GM03348 (cell line): ENCODE data around the gene IL27RA.
"Not testable (repeated sequence)": the region's sequence is repeated elsewhere in the genome, so short reads cannot be mapped to it uniquely, and the experiment has no call there.

ENCODE experiments used
- DNase-seq: peaks from one replicate; pipeline ENCODE4 v3.0.0; 2012; ENCODE audit warnings: low spot score

IL27RA gene

DNA sequence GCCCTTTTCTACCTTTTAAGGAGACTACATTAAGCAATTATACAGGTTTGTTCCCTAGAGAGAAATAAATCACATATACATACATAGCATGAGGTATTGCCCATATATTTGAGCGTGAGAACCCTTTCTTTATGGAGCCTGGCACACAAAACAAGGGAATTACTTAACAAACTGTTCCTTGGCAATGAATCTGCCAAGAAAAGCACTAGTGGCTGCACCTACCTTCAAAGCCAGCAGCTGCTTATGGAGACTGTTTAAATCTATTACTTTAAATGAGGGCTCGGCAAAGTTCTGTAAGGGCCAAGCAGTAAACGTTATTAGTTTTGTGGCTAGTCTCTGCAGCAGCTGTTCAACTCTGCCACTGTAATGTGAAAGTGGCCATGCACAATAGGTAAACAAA is 32.5 kb upstream of the IL27RA start:
- no peak for DNase-seq

DNA sequence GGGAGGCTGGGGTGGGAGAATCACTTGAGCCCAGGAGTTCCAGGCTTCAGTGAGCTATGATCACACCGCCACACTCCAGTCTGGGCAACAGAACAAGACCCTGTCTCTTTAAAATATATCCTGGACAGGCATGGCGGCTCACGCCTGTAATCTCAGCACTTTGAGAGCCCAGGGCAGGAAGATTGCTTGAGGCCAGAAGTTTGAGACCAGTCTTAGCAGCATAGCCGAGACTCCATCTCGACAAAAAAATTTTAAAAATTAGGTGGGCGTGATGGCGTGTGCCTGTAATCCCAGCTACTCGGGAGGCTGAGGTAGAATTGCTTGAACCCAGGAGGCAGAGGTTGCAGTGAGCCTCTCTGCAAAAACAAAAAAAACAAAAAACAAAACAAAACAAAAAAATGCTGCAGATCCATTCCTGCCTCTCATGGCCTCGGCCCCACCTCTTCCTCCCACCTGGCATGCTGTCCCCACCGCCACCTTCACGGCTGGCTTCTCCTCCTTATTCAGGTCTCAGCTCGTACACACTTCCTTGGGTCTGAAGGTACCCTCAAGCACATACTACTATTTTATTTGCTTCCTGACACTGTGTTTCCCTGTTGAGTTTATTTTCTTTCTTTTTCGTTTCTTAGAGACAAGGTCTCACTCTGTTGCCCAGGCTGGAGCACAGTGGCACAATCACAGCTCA is 30.7 kb upstream of the IL27RA start:
- DNase-seq, result no peak

DNA sequence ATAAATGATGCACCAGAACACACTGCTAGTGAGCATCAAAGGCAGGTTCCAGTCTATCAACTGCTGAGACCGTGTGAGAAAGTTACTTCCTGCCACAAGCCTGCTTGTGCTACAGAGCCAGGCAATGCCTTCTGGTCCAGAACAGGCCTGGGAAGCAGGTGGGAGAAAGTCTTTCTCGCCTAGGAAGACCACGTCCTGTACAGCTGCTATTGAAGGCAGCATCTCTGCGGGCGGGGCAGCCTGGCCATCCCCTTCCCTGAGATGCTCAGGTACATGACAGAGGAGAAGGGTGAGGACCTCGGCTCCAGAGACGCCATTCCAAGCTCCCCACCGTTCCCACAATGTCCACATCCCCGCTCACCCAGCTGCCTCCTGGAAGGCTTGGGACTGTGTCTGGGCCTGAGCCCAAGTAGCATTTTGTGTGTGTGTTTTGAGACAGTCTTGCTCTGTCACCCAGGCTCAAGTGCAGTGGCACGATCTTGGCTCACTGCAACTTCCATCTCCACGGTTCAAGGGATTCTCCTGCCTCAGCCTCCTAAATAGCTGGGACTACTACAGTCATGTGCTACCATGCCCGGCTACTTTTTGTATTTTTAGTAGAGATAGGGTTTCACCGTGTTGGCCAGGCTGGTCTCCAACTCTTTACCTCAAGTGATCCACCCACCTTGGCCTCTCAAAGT is 28.9 kb upstream of the IL27RA start:
- no peak for DNase-seq

DNA sequence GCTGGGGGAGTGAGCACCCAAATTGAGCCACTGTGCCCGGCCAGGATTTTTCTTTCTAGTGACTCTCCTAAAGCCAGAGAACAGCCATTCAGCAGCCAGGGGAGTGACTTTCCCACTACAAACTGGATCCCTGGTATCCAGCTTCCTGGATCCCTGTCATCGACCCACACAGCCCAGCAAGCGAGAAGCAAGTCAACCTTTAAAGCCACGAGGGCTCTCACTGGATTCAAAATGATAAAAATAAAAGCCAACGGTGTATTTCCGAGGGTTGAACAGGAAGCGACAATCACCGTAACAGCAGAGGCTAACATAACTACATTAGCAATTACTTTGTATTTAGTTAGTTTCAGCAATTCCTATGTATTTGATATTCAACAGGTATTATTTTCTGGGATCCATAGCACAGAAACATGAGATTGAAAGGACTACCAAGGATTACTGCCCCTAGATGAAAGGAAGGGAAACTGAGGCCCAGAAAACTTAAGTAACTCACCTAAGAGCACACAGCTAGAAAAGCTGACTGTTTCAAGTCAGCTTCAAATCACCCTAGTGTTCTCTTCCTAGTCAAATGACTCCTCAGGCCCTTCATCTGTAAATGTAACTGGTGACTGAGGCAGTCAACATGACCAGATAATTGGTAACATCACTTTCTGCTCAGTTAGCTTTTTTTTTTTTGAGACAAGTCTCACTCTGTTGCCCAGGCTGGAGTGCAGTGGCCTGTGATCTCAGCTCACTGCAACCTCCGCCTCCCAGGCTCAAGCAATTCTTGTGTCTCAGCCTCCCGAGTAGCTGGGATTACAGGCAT is 28.1 kb upstream of the IL27RA start:
- DNase-seq, result peak; percentile 15

DNA sequence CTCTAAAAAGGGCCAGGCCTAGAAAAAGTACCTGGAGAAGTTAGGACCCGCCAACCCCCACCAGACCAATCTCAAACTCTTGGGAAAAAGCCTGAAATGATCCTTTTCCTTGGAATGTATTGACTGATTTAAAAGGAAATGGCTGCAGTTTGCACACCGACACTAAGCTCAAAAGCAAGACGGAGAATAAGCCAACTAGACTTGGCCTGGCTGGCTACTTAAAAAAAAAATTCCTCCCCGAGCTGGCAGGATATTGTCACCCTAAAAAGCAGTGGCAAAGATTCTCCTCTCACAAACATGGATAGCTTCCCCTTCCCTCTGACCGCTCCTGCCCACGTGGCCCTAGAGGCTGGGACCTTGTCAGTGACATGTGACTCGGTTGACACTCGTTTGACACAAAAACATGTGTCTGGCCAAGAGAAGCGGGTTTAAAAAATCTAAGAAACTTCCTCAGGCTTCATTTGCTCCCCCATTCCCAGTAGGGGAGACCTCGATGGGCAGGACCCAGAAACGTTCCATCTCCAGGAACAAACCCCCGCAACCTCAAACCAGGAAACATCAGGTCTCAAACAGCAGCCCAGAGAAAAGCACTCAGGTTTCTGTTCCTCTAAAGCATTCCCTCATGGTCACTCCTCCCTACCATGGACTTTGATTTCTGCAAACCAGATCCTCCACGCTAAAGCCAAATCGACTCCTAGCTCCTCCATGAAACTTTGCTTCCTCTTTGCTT is 26.8 kb upstream of the IL27RA start:
- peak; percentile 22 for DNase-seq

DNA sequence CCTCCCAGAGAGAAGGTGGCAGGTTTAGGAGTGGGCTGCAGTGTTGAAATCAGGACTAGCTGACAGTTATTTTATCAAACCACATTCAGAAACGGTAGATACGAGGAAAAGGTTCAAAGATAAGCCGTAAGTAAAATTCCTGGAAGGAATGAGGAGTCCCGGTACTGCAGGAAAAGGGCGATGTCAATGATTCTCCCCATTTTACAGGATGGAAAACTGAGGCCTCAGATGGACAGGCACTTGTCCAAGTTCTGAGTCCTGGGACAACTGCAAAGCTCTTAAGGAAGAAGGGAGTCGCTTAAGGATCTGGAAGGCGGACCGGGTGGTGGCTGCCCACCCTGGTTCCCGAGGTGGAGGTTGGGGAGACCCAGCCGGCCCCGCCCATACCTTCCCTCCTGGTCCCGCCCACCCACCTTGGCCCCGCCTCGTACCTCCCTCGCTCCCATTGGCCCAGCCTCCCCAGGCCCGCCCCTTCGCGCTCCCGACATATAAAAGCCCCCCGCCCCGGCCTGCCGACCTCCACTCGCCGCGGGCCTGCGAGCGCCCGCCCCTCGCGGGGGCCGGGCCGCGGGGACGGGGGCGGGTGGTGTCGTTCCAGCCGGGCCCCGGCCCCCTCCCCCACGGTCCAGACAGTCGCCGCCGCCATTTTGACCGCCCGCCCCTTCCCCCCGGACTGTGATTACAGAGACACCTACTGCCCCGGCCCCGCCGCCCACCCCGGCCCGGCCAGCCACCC is 26.0 kb upstream of the IL27RA start:
- peak; percentile 91 for DNase-seq

DNA sequence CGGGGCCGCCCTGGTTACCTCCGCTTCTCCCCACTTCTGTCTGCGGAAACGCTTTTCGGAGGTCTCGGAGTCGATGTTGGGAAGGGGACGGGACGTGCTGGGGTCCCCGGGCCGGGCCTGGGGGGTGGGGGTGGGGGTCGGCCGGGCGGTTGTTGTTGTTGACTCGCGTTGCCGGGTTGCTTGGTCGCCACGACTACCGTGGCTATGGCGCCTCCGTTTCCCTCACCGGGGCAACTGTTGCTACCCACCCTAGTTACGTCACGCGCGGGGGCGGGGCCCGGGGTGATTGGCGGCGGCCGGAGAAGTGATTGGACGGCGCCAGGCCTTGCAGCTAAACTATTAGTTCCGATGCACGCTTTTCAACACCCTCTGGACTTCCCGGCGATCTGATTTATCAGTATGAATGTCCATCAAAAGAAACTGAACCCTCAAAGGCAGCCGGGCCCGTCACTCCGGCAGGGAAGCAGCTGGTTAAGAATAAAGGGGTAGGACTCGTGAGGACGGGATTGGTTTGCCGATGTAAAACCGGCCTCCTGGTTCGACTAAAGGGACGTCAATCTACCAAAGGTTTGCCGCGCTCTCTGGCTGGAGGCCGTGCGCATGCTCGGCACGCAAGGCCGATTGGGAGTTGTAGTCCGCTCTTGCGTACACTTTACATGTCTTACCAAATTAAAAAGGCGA is 25.3 kb upstream of the IL27RA start, which contains the start of gene RFX1:
Gene RFX1, minus strand, starts transcription at position 236 of the 681 bp plus-strand sequence. CDS start 12,477 bp downstream, outside the sequence.
- peak; percentile 95 for DNase-seq

DNA sequence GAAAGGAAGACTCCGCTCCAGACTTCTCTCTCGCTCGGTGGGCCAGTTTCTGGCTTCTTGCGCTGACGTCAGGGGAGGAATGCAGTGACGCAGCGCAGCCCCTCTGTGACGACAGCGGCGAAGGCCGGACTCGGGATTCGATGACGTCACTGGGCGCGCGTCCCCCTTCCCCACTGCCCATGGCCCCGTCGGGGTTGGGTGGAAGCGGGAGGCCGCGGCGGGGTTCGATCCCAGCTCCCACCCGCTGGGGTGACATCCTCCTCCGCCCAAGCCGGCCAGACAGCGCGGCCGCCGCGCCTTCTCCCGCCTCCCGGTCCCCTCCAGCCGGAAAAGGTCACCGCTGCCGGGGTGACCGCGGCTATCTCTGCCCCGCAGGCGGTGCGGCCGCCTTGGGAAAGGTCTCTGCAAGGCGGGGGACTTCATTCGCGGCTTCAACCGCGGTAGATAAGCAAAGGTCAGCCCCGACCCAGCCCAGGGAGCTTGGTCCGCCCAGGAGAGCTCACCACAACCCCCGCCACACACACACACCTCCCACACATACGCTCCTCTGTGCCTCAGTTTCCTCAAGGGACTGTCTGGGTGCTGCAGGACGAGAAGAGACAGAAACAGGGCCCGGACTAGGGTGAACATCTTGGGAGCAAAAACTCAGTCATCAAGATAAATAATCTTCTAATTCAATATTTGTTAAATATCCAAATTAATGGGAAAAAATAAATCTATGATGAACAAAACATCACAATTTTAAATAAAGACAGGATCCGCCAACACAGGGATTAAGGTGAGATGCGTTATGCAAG is 24.6 kb upstream of the IL27RA start:
- DNase-seq, result peak; percentile 70

DNA sequence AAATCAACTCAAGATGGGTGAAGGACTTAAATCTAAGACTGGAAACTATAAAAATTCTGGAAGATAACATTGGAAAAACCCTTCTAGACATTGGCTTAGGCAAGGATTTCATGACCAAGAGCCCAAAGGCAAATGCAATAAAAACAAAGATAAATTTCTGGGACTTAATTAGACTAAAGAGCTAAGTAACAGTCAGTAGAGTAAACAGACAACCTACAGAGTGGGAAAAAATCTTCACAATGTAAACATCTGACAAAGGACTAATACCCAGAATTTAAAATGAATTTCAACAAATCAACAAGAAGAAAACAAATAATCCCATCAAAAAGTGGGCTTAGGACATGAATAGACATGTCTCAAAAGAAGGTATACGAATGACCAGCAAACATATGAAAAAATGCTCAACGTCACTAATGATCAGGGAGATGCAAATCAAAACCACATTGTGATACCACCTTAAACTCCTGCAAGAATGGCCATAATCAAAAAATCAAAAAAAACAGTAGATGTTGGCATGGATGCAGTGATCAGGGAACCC is 19.1 kb upstream of the IL27RA start:
- no peak for DNase-seq

DNA sequence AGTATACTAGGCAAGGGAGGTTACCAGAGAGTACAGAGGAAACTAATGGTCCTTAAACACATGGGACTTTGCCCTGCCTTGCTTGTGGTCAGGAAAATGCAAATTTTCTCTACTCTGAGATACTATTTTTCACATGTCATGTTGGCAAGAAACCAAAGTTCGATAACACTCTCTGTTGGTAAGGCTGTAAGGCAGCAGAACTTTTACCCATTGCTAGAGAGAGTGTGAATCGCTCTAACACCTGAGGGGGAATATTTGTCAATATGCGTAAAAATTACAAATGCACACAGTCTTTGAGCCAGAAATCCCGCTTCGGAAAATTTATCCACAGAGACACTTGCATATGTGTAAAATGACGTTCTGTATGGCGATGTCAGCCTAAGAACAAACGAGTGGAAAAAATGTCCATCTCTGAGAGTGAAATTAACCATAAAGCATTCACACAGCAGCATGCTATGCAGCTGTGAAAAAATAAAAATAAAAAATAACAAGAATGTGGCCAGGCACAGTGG is 16.0 kb upstream of the IL27RA start:
- DNase-seq, result no peak

DNA sequence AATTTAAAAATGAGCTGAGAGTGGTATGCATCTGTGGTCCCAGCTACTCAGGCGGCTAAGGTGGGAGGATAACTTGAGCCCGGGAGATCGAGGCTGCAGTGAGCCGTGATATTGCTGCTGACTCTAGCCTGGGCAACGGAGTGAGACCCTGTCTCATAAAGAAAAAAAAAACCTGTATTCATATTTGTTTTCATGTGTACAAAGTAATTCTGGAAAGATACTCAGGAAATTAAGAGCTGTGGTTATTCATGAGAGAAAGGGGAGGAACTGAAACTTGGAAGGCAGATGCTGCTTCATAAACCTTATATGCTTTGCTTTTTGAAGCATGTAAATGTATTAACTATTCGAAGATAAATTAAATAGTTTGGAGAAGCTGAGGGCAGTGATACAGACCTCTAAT is 12.5 kb upstream of the IL27RA start:
- DNase-seq, result no peak

DNA sequence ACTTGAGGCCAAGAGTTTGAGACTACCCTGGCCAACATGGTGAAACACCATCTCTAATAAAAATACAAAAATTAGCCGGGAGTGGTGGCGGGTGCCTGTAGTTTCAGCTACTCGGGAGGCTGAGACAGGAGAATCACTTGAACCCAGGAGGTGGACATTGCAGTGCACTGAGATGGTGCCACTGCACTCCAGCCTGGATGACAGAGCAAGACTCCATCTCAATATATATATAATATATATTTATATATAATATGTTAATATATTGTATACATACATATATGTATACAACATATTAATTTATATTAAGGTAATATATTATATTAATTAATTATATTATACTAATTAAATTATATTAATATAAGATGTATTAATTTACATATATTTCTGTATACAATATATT is 11.8 kb upstream of the IL27RA start:
- not testable (repeated sequence) for DNase-seq

DNA sequence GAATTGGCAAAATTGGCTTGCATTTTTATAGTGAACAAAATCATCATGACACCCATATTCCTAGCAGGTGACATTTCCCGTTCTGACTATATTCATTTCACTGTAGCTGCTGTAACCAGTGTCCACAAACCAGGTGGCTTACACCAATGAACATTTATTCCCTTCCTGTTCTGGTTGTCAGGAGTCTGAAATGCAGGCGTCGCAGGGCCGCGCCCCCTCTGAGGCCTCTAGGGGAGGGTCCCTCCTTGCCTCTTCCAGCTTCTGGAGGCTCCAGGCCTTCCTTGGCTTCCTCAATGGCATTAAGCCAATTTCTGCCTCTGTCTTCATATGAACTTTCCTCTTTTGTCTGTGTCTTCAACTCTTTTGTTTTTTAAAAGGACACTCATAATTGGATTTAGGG is 10.1 kb upstream of the IL27RA start:
- no peak for DNase-seq

DNA sequence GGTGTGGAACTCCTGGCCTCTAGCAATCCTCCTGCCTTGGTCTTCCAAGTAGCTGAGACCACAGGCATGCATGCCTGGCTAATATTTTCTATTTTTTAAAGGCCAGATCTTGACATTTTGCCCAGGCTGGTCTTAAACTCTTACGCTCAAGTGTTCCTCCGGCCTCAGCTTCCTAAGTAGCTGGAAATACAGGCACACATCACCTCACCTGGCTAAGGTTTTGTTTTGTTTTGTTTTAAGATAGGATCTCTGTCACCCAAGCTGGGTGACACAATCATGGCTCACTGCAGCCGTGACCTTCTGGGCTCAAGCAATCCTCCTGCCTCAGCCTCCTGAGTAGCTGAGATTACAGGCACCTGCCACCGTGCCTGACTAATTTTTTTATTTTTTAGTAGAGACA is 9.1 kb upstream of the IL27RA start:
- DNase-seq, result no peak

DNA sequence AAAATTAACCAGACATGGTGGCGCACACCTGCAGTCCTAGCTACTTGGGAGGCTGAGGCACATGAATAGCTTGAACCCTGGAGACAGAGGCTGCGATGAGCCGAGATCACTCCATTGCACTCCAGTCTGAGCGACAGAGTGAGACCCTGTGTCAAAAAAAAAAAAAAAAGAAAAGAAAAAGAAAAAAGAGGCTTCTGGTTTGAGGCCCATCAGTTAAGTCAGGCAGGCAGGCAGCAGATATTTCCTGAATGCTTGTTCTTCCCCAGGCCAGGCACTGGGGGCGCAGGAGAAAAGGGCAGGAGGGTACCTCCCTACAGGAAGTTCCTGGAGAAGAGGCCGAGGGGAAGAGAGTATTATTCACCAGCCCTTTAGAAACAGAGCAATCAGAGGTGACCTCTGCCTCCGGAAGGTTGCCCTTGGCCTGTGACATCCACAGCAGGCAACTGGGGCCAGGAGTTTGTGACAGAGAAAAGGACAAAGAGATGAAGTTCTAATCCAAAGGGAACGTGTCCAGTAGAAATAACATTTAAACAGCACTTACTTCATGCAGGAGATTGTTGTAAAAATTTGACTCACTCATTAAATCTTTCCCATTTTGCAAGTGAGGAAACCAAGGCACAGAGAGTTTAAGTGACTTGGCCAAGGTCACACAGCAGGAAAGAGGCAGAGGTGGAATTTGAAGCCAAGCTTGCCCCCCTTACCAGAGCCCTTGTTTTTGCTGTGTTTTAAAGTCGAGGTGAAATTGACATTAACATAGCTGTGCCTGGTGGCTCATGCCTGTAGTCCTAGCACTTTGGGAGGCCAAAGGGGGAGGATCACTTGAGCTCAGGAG is 7.9 kb upstream of the IL27RA start:
- DNase-seq, result peak; percentile 50

DNA sequence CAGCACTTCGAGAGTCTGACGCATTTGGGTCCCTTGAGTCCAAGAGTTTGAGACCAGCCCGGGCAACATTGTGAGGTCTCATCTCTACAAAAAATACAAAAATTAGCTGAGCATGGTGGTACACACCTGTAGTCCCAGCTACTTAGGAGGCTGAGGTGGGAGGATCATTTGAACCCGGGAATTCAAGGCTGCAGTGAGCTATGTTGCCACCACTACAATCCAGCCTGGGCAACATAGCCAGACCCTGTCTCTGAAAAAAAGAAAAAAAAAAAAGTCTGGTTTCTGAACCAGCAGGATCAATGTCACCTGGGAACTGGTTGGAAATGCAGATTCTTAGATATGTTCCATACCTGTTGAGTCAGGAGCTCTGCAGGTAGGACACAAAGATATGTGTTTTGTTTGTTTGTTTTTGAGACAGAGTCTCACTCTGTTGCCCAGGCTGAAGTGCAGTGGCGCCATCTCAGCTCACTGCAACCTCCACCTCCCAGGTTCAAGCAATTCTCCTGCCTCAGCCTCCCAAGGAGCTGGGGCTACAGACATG is 4.8 kb upstream of the IL27RA start:
- DNase-seq, result not testable (repeated sequence)

DNA sequence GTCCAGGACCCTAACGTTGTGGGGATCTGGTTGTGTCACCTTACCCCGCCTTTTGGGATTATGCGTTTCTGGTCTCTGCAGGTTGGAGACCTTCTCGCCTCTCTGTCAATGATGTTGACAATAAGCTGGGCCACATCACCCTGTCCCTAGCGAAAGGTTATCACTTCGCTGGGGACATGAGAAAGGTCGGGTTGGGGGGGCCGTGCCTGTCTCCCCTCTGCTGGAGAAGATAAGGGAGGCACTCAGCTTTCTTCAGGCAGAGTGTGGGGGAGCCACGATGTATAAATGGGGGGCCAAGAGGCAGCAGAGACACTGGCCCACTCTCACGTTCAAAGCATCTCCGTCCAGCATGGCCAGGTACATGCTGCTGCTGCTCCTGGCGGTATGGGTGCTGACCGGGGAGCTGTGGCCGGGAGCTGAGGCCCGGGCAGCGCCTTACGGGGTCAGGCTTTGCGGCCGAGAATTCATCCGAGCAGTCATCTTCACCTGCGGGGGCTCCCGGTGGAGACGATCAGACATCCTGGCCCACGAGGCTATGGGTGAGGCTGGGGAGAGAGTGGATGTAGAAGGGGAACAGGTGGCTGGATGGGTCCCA is 3.6 kb upstream of the IL27RA start, which contains the start of gene RLN3:
Gene RLN3, plus strand, starts transcription at position 293 of the 595 bp plus-strand sequence. Its CDS starts 57 bp downstream, at position 350.
- no peak for DNase-seq

DNA sequence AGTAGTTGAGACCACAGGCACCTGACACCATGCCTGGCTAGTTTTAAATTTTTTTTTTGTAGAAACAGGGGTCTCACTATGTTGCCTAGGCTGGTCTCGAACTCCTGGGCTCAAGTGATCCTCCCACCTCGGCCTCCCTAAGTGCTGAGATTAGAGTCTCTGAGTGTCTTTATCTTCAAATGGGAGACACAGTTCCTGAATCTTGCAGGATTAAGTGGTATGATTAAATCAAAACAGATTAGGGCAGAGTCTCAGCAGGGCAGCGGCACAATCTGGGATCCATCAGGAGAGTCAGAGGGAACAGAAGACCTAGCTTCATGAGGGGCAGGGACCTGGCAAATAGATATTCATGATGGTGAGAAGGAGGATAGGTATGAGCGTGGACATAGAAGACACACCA is 2.7 kb upstream of the IL27RA start:
- DNase-seq, result no peak
